ENCODE data around the gene CC2D1A. TPM values are rescaled to one million over a fixed set of nuclear protein-coding genes. Genes with fewer than 3 reads are reported as not detected.

Gene CC2D1A
- total RNA-seq, 1 donor from 2014 or later, result 22.6 TPM

GRCh38 chr19:13954185-13954584 is 48.2 kb downstream of the CC2D1A start:
- H3K27me3 Mint-ChIP-seq (ENCODE audit: low read depth, unreplicated experiment), result no peaks in the 10 kb centered on the region
- TF ChIP-seq EZH2 (IDR thresholded peaks at IDR 0.05; ENCODE audit: insufficient read depth, low read length) (no peak), CTCF (IDR thresholded peaks at IDR 0.05; ENCODE audit: insufficient read depth, low read depth, low read length) (no peak)
- H3K4me2 ChIP-seq (ENCODE audit: low read length), result no peak overlapping the region
- H3K27ac Mint-ChIP-seq (ENCODE audit: unreplicated experiment), result no peak overlapping the region
- DNase-seq (ENCODE audit: low read depth), result no peak
- peaks cover 26% of the 10 kb centered on the region for H4K20me1 ChIP-seq (ENCODE audit: insufficient read depth, low read length)
- H2AFZ ChIP-seq (ENCODE audit: low read depth, low read length), result no peak overlapping the region
- H3K9ac ChIP-seq (ENCODE audit: low read length), result no peak overlapping the region
- peaks cover 7% of the 10 kb centered on the region for H3K4me1 ChIP-seq (ENCODE audit: insufficient read depth, low read length)
- no peaks in the 10 kb centered on the region for H3K9me3 Mint-ChIP-seq (ENCODE audit: unreplicated experiment)
- peak overlapping the region; percentile 89 for H3K4me3 Mint-ChIP-seq (ENCODE audit: unreplicated experiment)
- no peak for FAIRE-seq
- H3K27ac ChIP-seq (ENCODE audit: low read depth, low read length), result no peak overlapping the region
- H3K4me3 ChIP-seq (ENCODE audit: insufficient read depth, low read depth, low read length), result no peak overlapping the region
- peaks cover 14% of the 10 kb centered on the region for H3K36me3 Mint-ChIP-seq (ENCODE audit: low read depth, unreplicated experiment)
- H3K9me3 ChIP-seq (ENCODE audit: insufficient read depth, low read depth, low read length), result no peaks in the 10 kb centered on the region
- H3K4me1 Mint-ChIP-seq (ENCODE audit: low read depth, unreplicated experiment), result peaks cover 3% of the 10 kb centered on the region
- H3K27me3 ChIP-seq (ENCODE audit: insufficient read depth, low read length), result no peaks in the 10 kb centered on the region
- H3K79me2 ChIP-seq (ENCODE audit: insufficient read depth, low read length), result peaks cover 19% of the 10 kb centered on the region
- H3K36me3 ChIP-seq (ENCODE audit: insufficient read depth, low read length), result peaks cover 6% of the 10 kb centered on the region

- Histone ChIP-seq H3K4me2 (ENCODE audit: low read length) (no peak overlapping the region), H2AFZ (ENCODE audit: low read depth, low read length) (no peak overlapping the region), H3K9me3 (ENCODE audit: insufficient read depth, low read depth, low read length) (no peaks in the 10 kb centered on the region), H3K27ac (ENCODE audit: low read depth, low read length) (no peak overlapping the region), H3K4me1 (ENCODE audit: insufficient read depth, low read length) (peaks cover 7% of the 10 kb centered on the region), H3K27me3 (ENCODE audit: insufficient read depth, low read length) (no peaks in the 10 kb centered on the region), H3K4me3 (ENCODE audit: insufficient read depth, low read depth, low read length) (no peak overlapping the region), H3K79me2 (ENCODE audit: insufficient read depth, low read length) (peaks cover 19% of the 10 kb centered on the region), H3K9ac (ENCODE audit: low read length) (no peak overlapping the region), H4K20me1 (ENCODE audit: insufficient read depth, low read length) (peaks cover 26% of the 10 kb centered on the region), H3K36me3 (ENCODE audit: insufficient read depth, low read length) (peaks cover 6% of the 10 kb centered on the region)
- TF ChIP-seq EZH2 (IDR thresholded peaks at IDR 0.05; ENCODE audit: insufficient read depth, low read length), result no peak
- no peak for TF ChIP-seq CTCF (IDR thresholded peaks at IDR 0.05; ENCODE audit: insufficient read depth, low read depth, low read length)
- H3K27me3 Mint-ChIP-seq (ENCODE audit: low read depth, unreplicated experiment), result no peaks in the 10 kb centered on the region
- no peak overlapping the region for H3K4me3 Mint-ChIP-seq (ENCODE audit: unreplicated experiment)
- FAIRE-seq (no peak), DNase-seq (ENCODE audit: low read depth) (no peak)
- H3K9me3 Mint-ChIP-seq (ENCODE audit: unreplicated experiment), result no peaks in the 10 kb centered on the region
- H3K27ac Mint-ChIP-seq (ENCODE audit: unreplicated experiment), result no peak overlapping the region
- H3K4me1 Mint-ChIP-seq (ENCODE audit: low read depth, unreplicated experiment), result peaks cover 3% of the 10 kb centered on the region
- peaks cover 18% of the 10 kb centered on the region for H3K36me3 Mint-ChIP-seq (ENCODE audit: low read depth, unreplicated experiment)
Observed at GRCh38 chr19:13955662-13956364, 49.8 kb downstream of the CC2D1A start.

GRCh38 chr19:13956365-13956744 is 50.4 kb downstream of the CC2D1A start:
- peaks cover 18% of the 10 kb centered on the region for H3K36me3 Mint-ChIP-seq (ENCODE audit: low read depth, unreplicated experiment)
- no peak overlapping the region for H3K27ac Mint-ChIP-seq (ENCODE audit: unreplicated experiment)
- peaks cover 6% of the 10 kb centered on the region for H3K36me3 ChIP-seq (ENCODE audit: insufficient read depth, low read length)
- H3K79me2 ChIP-seq (ENCODE audit: insufficient read depth, low read length), result peaks cover 19% of the 10 kb centered on the region
- H3K4me3 Mint-ChIP-seq (ENCODE audit: unreplicated experiment), result no peak overlapping the region
- H3K4me1 ChIP-seq (ENCODE audit: insufficient read depth, low read length), result peaks cover 7% of the 10 kb centered on the region
- FAIRE-seq, result no peak
- DNase-seq (ENCODE audit: low read depth), result no peak
- TF ChIP-seq CTCF (IDR thresholded peaks at IDR 0.05; ENCODE audit: insufficient read depth, low read depth, low read length), result no peak
- TF ChIP-seq EZH2 (IDR thresholded peaks at IDR 0.05; ENCODE audit: insufficient read depth, low read length), result no peak
- no peak overlapping the region for H3K27ac ChIP-seq (ENCODE audit: low read depth, low read length)
- no peak overlapping the region for H3K9ac ChIP-seq (ENCODE audit: low read length)
- peaks cover 4% of the 10 kb centered on the region for H3K4me1 Mint-ChIP-seq (ENCODE audit: low read depth, unreplicated experiment)
- H3K27me3 ChIP-seq (ENCODE audit: insufficient read depth, low read length), result no peaks in the 10 kb centered on the region
- no peak overlapping the region for H2AFZ ChIP-seq (ENCODE audit: low read depth, low read length)
- peaks cover 26% of the 10 kb centered on the region for H4K20me1 ChIP-seq (ENCODE audit: insufficient read depth, low read length)
- H3K27me3 Mint-ChIP-seq (ENCODE audit: low read depth, unreplicated experiment), result no peaks in the 10 kb centered on the region
- H3K4me3 ChIP-seq (ENCODE audit: insufficient read depth, low read depth, low read length), result no peak overlapping the region
- H3K9me3 Mint-ChIP-seq (ENCODE audit: unreplicated experiment), result no peaks in the 10 kb centered on the region
- H3K4me2 ChIP-seq (ENCODE audit: low read length), result no peak overlapping the region
- no peaks in the 10 kb centered on the region for H3K9me3 ChIP-seq (ENCODE audit: insufficient read depth, low read depth, low read length)

Measured in astrocyte (in vitro differentiated cells and primary cell).